ENCODE results near the gene FDX1.

DNA sequence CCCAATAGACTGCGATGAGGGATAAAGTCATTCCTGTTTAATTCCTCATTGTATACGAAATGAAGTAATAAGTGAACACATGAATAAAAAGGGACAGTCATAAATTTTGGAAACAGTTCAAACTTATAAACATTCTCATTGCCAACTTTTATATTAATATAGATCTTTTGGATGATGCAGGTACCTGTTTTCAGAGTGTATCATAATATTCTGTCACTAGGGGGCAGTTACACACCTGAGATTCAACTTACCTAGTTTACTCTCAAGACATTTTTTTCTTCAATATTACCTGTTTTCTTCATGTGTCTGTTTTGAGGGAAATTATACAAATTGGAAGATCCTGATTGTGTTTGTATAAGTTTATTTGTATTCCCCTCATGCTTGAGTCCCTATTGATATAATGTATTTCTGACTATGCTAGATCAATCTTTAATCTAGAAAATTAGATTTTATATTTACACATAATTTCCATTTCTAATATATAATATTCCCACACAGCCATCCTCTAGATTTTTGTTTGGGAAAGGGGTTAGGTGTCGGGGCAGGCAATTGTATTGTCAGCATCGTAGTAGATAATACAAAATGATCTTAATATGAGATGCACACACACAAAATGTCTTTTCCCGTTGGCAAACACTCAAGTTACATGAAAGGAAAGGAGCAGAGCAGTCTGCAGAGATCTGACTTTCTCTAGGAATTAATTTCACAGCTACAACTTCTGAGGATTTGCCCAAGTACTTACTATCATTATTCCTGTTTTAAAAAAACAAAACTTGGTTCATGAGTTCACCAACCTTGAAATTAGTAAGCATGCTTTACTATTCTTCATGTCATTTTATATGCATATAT is 18.4 kb downstream of the FDX1 start:
- TF ChIP-seq, protein P1, sequence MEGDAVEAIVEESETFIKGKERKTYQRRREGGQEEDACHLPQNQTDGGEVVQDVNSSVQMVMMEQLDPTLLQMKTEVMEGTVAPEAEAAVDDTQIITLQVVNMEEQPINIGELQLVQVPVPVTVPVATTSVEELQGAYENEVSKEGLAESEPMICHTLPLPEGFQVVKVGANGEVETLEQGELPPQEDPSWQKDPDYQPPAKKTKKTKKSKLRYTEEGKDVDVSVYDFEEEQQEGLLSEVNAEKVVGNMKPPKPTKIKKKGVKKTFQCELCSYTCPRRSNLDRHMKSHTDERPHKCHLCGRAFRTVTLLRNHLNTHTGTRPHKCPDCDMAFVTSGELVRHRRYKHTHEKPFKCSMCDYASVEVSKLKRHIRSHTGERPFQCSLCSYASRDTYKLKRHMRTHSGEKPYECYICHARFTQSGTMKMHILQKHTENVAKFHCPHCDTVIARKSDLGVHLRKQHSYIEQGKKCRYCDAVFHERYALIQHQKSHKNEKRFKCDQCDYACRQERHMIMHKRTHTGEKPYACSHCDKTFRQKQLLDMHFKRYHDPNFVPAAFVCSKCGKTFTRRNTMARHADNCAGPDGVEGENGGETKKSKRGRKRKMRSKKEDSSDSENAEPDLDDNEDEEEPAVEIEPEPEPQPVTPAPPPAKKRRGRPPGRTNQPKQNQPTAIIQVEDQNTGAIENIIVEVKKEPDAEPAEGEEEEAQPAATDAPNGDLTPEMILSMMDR (conservative IDR thresholded peaks at IDR 0.05) = peak; percentile 89
- no peak for TF ChIP-seq EZH2 (IDR thresholded peaks at IDR 0.05; ENCODE audit: low read depth)

All from PC-9 (cell line).